Endothelial cell (in vitro differentiated cells): ENCODE results near the gene MYO1D. TPM values are rescaled to one million over a fixed set of nuclear protein-coding genes. Genes with fewer than 3 reads are reported as not detected.

ENCODE experiments used
- DNase-seq: peaks from one replicate; pipeline ENCODE4 v3.0.0; 2021; ENCODE audit warnings: low spot score
- H3K27ac Mint-ChIP-seq: one replicate; pipeline ENCODE4 v1.8.0; 2021; ENCODE audit warnings: mixed read lengths, inconsistent platforms; ENCODE audit not compliant: unreplicated experiment
- H3K27me3 Mint-ChIP-seq: one replicate; pipeline ENCODE4 v1.8.0; 2021; ENCODE audit warnings: mild to moderate bottlenecking, moderate library complexity, mixed read lengths, inconsistent platforms; ENCODE audit not compliant: unreplicated experiment
- H3K36me3 Mint-ChIP-seq: one replicate; pipeline ENCODE4 v1.8.0; 2021; ENCODE audit warnings: mild to moderate bottlenecking, low read depth, mixed read lengths, inconsistent platforms; ENCODE audit not compliant: unreplicated experiment
- H3K4me1 Mint-ChIP-seq: one replicate; pipeline ENCODE4 v1.8.0; 2021; ENCODE audit warnings: mild to moderate bottlenecking, mixed read lengths, inconsistent platforms; ENCODE audit not compliant: unreplicated experiment
- H3K4me3 Mint-ChIP-seq: one replicate; pipeline ENCODE4 v1.8.0; 2021; ENCODE audit warnings: mild to moderate bottlenecking, mixed read lengths, inconsistent platforms; ENCODE audit not compliant: unreplicated experiment
- H3K9me3 Mint-ChIP-seq: one replicate; pipeline ENCODE4 v1.8.0; 2021; ENCODE audit warnings: mixed read lengths, inconsistent platforms; ENCODE audit not compliant: unreplicated experiment
- total RNA-seq: library from RNA; stranded (reverse); fragmentation: NEBNext Ultra II Directional; extraction: Animal tissue kit (Norgen Biotek cat#: 25700); gene quantifications from one replicate; pipeline ENCODE4 v1.2.1, GENCODE V29; 2021; ENCODE audit not compliant: unreplicated experiment
- TF ChIP-seq, protein P1 (sequence below): fragments of 200-600 bp; sonication (generic); IDR thresholded peaks from one replicate; pipeline ENCODE4 v1.5.0; 2021; ENCODE audit warnings: antibody characterized with exemption; ENCODE audit not compliant: unreplicated experiment

MYO1D gene
- total RNA-seq, 1 donor from 2014 or later: 26.4 TPM

DNA sequence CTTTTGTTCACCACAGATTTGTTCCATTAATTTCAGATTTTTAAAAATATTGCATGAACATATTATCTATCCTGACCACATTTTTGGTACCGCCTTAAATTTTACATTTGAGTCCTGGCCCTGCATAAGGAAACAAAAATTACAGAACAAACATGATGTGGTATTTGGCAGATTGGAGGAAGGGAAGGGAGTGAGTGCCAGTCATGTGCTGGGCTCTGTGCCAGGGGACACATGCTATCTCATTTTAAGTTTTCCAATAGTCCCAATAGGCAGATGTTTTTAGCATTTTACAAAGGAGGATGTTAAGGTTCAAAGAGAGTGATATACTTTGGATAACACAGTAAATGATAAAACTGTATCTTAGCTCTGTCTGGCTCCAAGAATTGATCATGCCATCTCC is 205.0 kb downstream of the MYO1D start:
- H3K27me3 Mint-ChIP-seq: no peaks in the 10 kb centered on the region
- no peak overlapping the region for H3K27ac Mint-ChIP-seq
- H3K36me3 Mint-ChIP-seq: peaks cover 5% of the 10 kb centered on the region
- H3K4me1 Mint-ChIP-seq: no peaks in the 10 kb centered on the region
- H3K9me3 Mint-ChIP-seq: peaks cover 6% of the 10 kb centered on the region
- TF ChIP-seq, protein P1, sequence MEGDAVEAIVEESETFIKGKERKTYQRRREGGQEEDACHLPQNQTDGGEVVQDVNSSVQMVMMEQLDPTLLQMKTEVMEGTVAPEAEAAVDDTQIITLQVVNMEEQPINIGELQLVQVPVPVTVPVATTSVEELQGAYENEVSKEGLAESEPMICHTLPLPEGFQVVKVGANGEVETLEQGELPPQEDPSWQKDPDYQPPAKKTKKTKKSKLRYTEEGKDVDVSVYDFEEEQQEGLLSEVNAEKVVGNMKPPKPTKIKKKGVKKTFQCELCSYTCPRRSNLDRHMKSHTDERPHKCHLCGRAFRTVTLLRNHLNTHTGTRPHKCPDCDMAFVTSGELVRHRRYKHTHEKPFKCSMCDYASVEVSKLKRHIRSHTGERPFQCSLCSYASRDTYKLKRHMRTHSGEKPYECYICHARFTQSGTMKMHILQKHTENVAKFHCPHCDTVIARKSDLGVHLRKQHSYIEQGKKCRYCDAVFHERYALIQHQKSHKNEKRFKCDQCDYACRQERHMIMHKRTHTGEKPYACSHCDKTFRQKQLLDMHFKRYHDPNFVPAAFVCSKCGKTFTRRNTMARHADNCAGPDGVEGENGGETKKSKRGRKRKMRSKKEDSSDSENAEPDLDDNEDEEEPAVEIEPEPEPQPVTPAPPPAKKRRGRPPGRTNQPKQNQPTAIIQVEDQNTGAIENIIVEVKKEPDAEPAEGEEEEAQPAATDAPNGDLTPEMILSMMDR: no peak
- H3K4me3 Mint-ChIP-seq: no peak overlapping the region
- DNase-seq: no peak

DNA sequence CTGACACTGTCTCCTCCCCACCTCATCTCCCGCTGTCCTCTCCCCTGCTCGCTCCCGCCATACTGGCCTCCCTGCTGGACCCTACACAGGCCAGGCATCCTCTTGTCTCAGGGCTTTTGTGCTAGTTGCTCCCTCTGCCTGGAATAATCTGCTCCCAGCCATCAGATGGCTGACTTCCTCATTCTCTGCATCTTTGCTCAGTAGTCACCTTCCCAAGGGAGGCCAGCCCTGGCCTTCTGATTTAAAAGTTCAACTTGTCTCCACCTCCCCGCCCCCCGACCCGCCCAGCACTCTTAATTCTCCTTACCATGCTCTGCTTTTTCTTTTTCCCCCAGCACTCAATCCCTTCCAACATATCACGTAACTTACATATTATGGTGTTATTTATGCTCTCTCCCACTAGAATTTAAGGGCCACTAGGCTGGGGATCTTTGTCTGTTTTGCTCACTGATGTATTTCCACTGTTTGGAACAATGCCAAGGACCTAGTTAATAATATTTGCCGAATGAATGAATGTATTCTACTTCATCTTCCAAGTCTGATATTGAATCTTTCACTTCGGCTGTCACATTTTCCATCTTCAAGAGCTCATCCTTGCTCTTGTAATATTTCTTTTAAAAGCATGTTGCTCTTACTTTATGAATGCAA is 211.9 kb downstream of the MYO1D start:
- Mint-ChIP-seq H3K4me3 (no peak overlapping the region), H3K4me1 (no peaks in the 10 kb centered on the region)
- no peak for DNase-seq

DNA sequence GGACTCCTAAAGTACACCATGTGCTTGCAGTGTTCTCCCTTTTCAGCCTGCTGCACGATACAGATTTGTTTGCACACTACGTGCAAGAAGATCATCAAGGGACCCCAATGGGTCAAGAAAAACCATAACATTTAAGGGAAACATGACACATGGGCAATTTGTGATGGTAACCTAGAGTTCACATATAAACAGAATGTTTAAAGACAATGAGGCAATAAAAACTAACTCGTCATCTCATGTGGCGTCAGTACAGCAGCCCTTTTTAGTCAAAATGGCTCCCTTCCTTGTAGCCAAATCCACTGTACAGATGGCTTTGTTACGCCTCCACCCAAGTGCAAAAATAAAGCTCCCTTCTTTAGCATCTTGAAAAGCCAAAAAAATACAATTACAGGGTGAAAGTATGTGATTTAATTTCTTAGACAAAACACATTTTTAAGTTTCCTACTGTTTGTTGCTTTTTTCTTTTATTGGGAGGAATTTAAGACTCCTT is 216.4 kb downstream of the MYO1D start:
- Mint-ChIP-seq H3K4me1 (no peaks in the 10 kb centered on the region), H3K4me3 (no peak overlapping the region), H3K27me3 (no peaks in the 10 kb centered on the region), H3K9me3 (no peaks in the 10 kb centered on the region), H3K27ac (no peak overlapping the region), H3K36me3 (no peaks in the 10 kb centered on the region)
- TF ChIP-seq, protein P1: no peak
- DNase-seq: no peak

More for the DNA sequence above, 211.9 kb downstream of the MYO1D start:
- TF ChIP-seq, protein P1: no peak
- no peak overlapping the region for H3K27ac Mint-ChIP-seq
- H3K27me3 Mint-ChIP-seq: no peaks in the 10 kb centered on the region
- H3K9me3 Mint-ChIP-seq: no peaks in the 10 kb centered on the region
- no peaks in the 10 kb centered on the region for H3K36me3 Mint-ChIP-seq

DNA sequence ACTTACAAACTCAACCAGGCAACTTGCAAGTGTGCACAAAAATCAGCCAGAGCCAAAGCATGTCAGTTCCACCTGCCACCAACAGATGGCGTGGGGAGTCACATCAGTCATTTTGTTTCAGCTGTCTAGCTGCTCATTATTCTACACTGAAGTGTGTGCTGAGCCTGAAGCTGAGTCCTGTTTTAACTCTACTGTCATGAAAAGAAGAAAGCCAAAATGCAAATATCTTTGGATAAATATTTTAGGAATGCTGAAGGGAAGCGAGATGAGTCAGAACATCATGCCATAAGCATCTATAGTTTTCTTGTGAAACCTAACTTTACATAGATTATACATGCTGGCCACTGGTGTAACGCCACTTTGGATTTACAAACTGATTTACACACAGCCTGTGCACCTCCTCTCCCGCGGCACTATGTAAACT is 217.5 kb downstream of the MYO1D start:
- Mint-ChIP-seq H3K4me1 (no peaks in the 10 kb centered on the region), H3K27me3 (no peaks in the 10 kb centered on the region), H3K4me3 (no peak overlapping the region), H3K36me3 (peaks cover 5% of the 10 kb centered on the region), H3K27ac (no peak overlapping the region), H3K9me3 (no peaks in the 10 kb centered on the region)
- TF ChIP-seq, protein P1: peak; percentile 96
- DNase-seq: peak; percentile 75
